BLaER1 (cell line): Measurements from ENCODE around the gene VWDE.
"Not testable (repeated sequence)": the region's sequence is repeated elsewhere in the genome, so short reads cannot be mapped to it uniquely, and the experiment has no call there.

Experiments used
- H3K27ac ChIP-seq: shearing (Covaris generic); formaldehyde crosslinking; 2 replicates; pipeline ENCODE4 v1.8.1; 2022
- H3K27me3 ChIP-seq: shearing (Covaris generic); formaldehyde crosslinking; 2 replicates; pipeline ENCODE4 v1.8.1; 2022
- H3K36me3 ChIP-seq: shearing (Covaris generic); formaldehyde crosslinking; 2 replicates; pipeline ENCODE4 v1.8.1; 2022
- H3K4me1 ChIP-seq: shearing (Covaris generic); formaldehyde crosslinking; 2 replicates; pipeline ENCODE4 v1.8.1; 2022
- H3K4me2 ChIP-seq: shearing (Covaris generic); formaldehyde crosslinking; 2 replicates; pipeline ENCODE4 v1.8.1; 2022
- H3K4me3 ChIP-seq: shearing (Covaris generic); formaldehyde crosslinking; 2 replicates; pipeline ENCODE4 v1.8.1; 2022
- H3K9ac ChIP-seq: shearing (Covaris generic); formaldehyde crosslinking; 2 replicates; pipeline ENCODE4 v1.8.1; 2022
- H3K9me3 ChIP-seq: shearing (Covaris generic); formaldehyde crosslinking; 2 replicates; pipeline ENCODE4 v1.8.1; 2022
- H4K20me1 ChIP-seq: shearing (Covaris generic); formaldehyde crosslinking; 2 replicates; pipeline ENCODE4 v1.8.1; 2022
- Cebpa-rat ChIP-seq: shearing (Covaris generic); IDR thresholded peaks from 2 replicates; pipeline ENCODE4 v1.8.1; 2022

VWDE gene

GRCh38 chr7:12403287-12404181 lies at the start of gene VWDE:
VWDE (minus strand) TSS chr7:12403865; CDS start chr7:12403716, 149 bp downstream.
- Histone ChIP-seq H4K20me1 (no peaks in the 10 kb centered on the region), H3K4me1 (no peaks in the 10 kb centered on the region), H3K9me3 (peaks cover 11% of the 10 kb centered on the region), H3K27me3 (peaks cover 8% of the 10 kb centered on the region; the same call in 1 of the 2 replicates), H3K9ac (no peak within 1 kb of the TSS), H3K36me3 (no peaks in the 10 kb centered on the region), H3K27ac (no peak within 1 kb of the TSS), H3K4me2 (no peak within 1 kb of the TSS), H3K4me3 (no peak within 1 kb of the TSS)
- TF ChIP-seq Cebpa-rat, result no peak

DNA sequence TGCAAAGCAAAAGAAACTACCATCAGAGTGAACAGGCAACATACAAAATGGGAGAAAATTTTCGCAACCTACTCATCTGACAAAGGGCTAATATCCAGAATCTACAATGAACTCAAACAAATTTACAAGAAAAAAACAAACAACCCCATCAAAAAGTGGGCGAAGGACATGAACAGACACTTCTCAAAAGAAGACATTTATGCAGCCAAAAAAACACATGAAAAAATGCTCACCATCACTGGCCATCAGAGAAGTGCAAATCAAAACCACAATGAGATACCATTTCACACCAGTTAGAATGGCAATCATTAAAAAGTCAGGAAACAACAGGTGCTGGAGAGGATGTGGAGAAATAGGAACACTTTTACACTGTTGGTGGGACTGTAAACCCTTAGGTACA lies 49.5 kb upstream of the VWDE start:
- not testable (repeated sequence) for H3K4me1 ChIP-seq, H3K27ac ChIP-seq, H3K9me3 ChIP-seq, H3K4me3 ChIP-seq, H3K4me2 ChIP-seq, H3K9ac ChIP-seq, H4K20me1 ChIP-seq, H3K36me3 ChIP-seq, H3K27me3 ChIP-seq

DNA sequence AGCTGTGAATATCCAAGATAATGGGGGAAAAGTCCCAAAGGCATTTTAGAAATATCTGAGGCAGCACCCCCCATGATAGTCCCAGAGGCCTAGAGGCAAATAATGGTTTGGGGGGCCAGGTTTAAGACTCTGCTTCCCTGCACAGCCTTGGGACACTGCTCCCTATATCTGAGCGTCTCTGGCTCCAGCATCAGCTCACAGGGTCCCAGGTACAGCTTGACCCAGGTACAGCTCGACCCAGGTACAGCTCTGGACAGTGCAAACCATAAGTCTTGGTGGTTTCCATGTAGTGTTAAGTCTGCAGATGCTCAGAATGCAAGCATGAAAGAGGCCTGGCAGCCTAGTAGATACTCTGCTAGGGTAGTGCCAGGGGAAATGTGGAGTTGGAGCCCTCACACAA lies 47.0 kb upstream of the VWDE start:
- no peaks in the 10 kb centered on the region for H4K20me1 ChIP-seq
- no peaks in the 10 kb centered on the region for H3K9me3 ChIP-seq
- no peak overlapping the region for H3K4me2 ChIP-seq
- H3K4me3 ChIP-seq, result no peak overlapping the region
- no peak overlapping the region for H3K9ac ChIP-seq
- TF ChIP-seq Cebpa-rat, result no peak
- no peaks in the 10 kb centered on the region for H3K27me3 ChIP-seq
- no peaks in the 10 kb centered on the region for H3K4me1 ChIP-seq
- no peaks in the 10 kb centered on the region for H3K36me3 ChIP-seq
- no peak overlapping the region for H3K27ac ChIP-seq

- H3K36me3 ChIP-seq, result no peaks in the 10 kb centered on the region
- no peak overlapping the region for H3K9ac ChIP-seq
- H3K27me3 ChIP-seq, result no peaks in the 10 kb centered on the region
- no peak for TF ChIP-seq Cebpa-rat
- no peak overlapping the region for H3K27ac ChIP-seq
- H3K9me3 ChIP-seq, result no peaks in the 10 kb centered on the region
- no peak overlapping the region for H3K4me3 ChIP-seq
- H3K4me1 ChIP-seq, result no peaks in the 10 kb centered on the region
- H3K4me2 ChIP-seq, result no peak overlapping the region
- no peaks in the 10 kb centered on the region for H4K20me1 ChIP-seq
These were observed 41.1 kb upstream of the VWDE start for GRCh38 chr7:12444785-12445184.

DNA sequence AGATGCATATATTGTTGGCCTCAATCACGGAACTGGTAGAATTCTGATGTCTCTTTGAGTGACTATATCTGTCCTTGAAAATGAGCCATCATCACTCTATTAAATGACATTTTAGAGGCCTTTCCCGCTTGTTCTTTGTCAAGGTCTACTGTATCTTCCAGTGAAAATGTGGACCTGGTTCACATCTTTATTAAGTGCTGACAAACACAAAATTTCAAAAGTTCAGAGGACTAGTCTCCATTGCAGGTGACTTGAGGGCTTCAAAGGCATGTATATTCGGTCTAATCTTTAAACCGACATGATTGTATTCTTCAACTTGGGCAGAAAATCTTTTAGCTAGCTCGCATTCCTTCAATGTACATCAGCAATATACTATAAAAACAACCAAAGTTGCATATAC lies 36.6 kb upstream of the VWDE start:
- Histone ChIP-seq H3K27ac (no peak overlapping the region), H3K4me1 (no peaks in the 10 kb centered on the region), H3K36me3 (no peaks in the 10 kb centered on the region), H3K4me2 (no peak overlapping the region), H3K27me3 (no peaks in the 10 kb centered on the region), H3K9me3 (no peaks in the 10 kb centered on the region), H3K9ac (no peak overlapping the region), H4K20me1 (no peaks in the 10 kb centered on the region), H3K4me3 (no peak overlapping the region)
- TF ChIP-seq Cebpa-rat, result no peak

GRCh38 chr7:12436896-12437535 lies 33.4 kb upstream of the VWDE start:
- Histone ChIP-seq H3K4me2 (no peak overlapping the region), H3K4me1 (no peaks in the 10 kb centered on the region), H3K9me3 (no peaks in the 10 kb centered on the region), H3K36me3 (no peaks in the 10 kb centered on the region), H3K27me3 (no peaks in the 10 kb centered on the region), H3K4me3 (no peak overlapping the region), H3K27ac (no peak overlapping the region), H4K20me1 (no peaks in the 10 kb centered on the region), H3K9ac (no peak overlapping the region)
- TF ChIP-seq Cebpa-rat, result no peak

GRCh38 chr7:12436126-12436525 lies 32.5 kb upstream of the VWDE start:
- no peak overlapping the region for H3K27ac ChIP-seq
- H3K4me2 ChIP-seq, result no peak overlapping the region

GRCh38 chr7:12434012-12434642 lies 30.5 kb upstream of the VWDE start:
- H4K20me1 ChIP-seq, result no peaks in the 10 kb centered on the region
- H3K4me1 ChIP-seq, result no peaks in the 10 kb centered on the region
- H3K9ac ChIP-seq, result no peak overlapping the region
- no peak overlapping the region for H3K27ac ChIP-seq
- no peak for TF ChIP-seq Cebpa-rat
- H3K27me3 ChIP-seq, result no peaks in the 10 kb centered on the region
- H3K9me3 ChIP-seq, result no peaks in the 10 kb centered on the region
- H3K36me3 ChIP-seq, result no peaks in the 10 kb centered on the region
- H3K4me3 ChIP-seq, result no peak overlapping the region
- no peak overlapping the region for H3K4me2 ChIP-seq

More at GRCh38 chr7:12436126-12436525, 32.5 kb upstream of the VWDE start:
- H3K4me3 ChIP-seq, result no peak overlapping the region
- no peak overlapping the region for H3K9ac ChIP-seq
- no peaks in the 10 kb centered on the region for H4K20me1 ChIP-seq
- no peaks in the 10 kb centered on the region for H3K4me1 ChIP-seq
- TF ChIP-seq Cebpa-rat, result no peak
- no peaks in the 10 kb centered on the region for H3K36me3 ChIP-seq
- no peaks in the 10 kb centered on the region for H3K9me3 ChIP-seq
- no peaks in the 10 kb centered on the region for H3K27me3 ChIP-seq

DNA sequence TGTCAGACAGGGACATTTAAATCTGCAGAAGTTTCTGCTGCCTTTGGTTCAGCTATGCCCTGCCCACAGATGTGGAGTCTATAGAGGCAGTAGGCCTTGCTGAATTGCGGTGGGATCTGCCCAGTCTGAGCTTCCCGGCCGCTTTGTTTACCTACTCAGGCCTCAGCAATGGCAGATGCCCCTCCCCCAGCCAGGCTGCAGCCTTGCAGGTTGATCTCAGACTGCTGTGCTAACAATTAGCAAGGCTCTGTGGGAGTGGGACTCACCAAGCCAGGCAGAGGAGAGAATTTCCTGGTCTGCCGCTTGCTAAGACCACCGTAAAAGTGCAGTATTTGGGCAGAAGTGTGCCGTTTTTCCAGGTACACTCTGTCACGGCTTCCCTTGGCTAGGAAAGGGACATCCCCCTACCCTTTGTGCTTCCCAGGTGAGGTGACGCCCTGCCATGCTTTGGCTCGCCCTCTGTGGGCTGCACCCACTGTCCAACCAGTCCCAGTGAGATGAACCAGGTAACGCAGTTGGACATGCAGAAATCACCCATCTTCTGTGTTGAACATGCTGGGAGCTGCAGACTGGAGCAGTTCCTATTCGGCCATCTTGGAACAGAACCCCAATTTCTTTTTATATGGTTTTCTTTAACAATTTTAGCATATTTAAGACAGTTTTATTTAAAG lies 28.4 kb upstream of the VWDE start:
- no peak overlapping the region for H3K4me3 ChIP-seq
- no peaks in the 10 kb centered on the region for H3K27me3 ChIP-seq
- no peak overlapping the region for H3K27ac ChIP-seq
- TF ChIP-seq Cebpa-rat, result no peak
- H4K20me1 ChIP-seq, result no peaks in the 10 kb centered on the region
- no peak overlapping the region for H3K9ac ChIP-seq
- H3K9me3 ChIP-seq, result no peaks in the 10 kb centered on the region
- no peaks in the 10 kb centered on the region for H3K4me1 ChIP-seq
- H3K4me2 ChIP-seq, result no peak overlapping the region
- no peaks in the 10 kb centered on the region for H3K36me3 ChIP-seq
